Skeletal muscle tissue (tissue), 4 donors: ENCODE measurements around the gene VSIG10. TPM values are rescaled to one million over a fixed set of nuclear protein-coding genes. Genes with fewer than 3 reads are reported as not detected.
A peak's percentile ranks its signal among the peaks of the same experiment; 100 is the strongest.

ENCODE experiments used
- H3K27ac ChIP-seq: one replicate; pipeline ENCODE4 v1.7.0; 2013; ENCODE audit warnings: mild to moderate bottlenecking, low read depth, low read length, inconsistent platforms
- H3K27me3 ChIP-seq, 3 donors: one replicate each; pipeline ENCODE4 v1.7.0; 2013; ENCODE audit warnings: low read length in 3 of 3; ENCODE audit not compliant: control insufficient read depth in 3 of 3, insufficient read depth in 3 of 3
- H3K36me3 ChIP-seq, 3 donors: one replicate each; pipeline ENCODE4 v1.7.0; 2013; ENCODE audit warnings: low read length in 3 of 3; ENCODE audit not compliant: control insufficient read depth in 3 of 3, insufficient read depth in 3 of 3
- H3K4me1 ChIP-seq, 3 donors: one replicate each; pipeline ENCODE4 v1.7.0; 2013; ENCODE audit warnings: low read length in 3 of 3, mild to moderate bottlenecking in 3 of 3; ENCODE audit not compliant: control insufficient read depth in 3 of 3, insufficient read depth in 3 of 3
- H3K4me3 ChIP-seq, 3 donors: one replicate each; pipeline ENCODE4 v1.7.0; 2013; ENCODE audit warnings: low read length in 3 of 3
- H3K9ac ChIP-seq, 3 donors: one replicate each; pipeline ENCODE4 v1.7.0; 2013; ENCODE audit warnings: low read length in 3 of 3, mild to moderate bottlenecking in 3 of 3, moderate library complexity in 2 of 3, low read depth in 1 of 3
- H3K9me3 ChIP-seq, 3 donors: one replicate each; pipeline ENCODE4 v1.7.0; 2013; ENCODE audit warnings: low read length in 3 of 3; ENCODE audit not compliant: control insufficient read depth in 3 of 3
- total RNA-seq: library from RNA; depleted of rRNA; stranded (reverse); fragments of >200 nt; gene quantifications from one replicate; pipeline ENCODE4 v1.2.3, GENCODE V29; 2014
- donor health status: Osteomylitis.

Gene VSIG10
- total RNA-seq, 1 donor from 2014 or later: 20.4 TPM

DNA sequence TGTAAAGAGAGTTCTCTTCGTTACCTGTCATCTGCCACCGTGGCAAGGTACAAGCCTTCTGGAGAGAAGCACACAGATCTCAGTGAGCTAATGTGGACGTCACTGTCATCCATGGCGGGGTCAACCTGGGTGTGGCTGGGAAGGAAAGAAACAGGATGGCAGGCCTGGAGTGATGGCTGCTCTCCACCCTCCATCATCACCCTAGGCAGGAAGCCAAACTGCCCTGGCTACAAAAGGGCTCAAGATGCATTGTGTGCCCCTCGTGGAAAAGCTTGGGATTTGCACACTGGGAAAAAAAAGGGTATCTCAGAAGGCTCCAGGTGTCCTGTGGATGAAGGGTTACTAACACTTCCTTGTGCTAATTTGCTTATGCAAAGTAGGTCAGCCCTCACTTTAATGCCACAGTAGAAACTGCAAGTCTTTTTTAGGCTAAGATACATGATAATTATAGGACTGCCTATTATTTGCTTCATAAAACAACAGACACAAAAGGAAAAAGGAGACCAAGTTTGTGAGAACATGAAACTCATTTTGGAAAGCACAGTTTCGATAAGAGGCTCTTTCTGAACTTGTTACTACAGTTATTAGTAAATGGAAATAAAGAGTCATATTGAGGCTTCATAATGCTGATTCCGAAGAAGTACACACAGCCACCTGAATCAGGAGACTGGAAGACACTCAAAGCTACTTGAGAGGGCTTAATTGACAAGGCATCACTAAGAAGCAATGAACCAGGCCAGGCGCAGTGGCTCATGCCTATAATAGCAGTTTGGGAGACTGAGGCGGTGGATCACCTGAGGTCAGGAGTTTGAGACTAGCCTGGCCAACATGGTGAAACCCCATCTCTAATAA, 68.4 kb downstream of the VSIG10 start:
- no peaks in the 10 kb centered on the region for H3K27me3 ChIP-seq
- H3K9ac ChIP-seq: peak overlapping the region in 1 of 3 donors; percentile 3
- peaks cover 0 to 2% (median 0%) of the 10 kb centered on the region in 3 donors for H3K4me1 ChIP-seq
- no peak overlapping the region for H3K27ac ChIP-seq
- H3K9me3 ChIP-seq: no peaks in the 10 kb centered on the region
- peaks cover 60 to 84% (median 69%) of the 10 kb centered on the region in 3 donors for H3K36me3 ChIP-seq
- H3K4me3 ChIP-seq: no peak overlapping the region

DNA sequence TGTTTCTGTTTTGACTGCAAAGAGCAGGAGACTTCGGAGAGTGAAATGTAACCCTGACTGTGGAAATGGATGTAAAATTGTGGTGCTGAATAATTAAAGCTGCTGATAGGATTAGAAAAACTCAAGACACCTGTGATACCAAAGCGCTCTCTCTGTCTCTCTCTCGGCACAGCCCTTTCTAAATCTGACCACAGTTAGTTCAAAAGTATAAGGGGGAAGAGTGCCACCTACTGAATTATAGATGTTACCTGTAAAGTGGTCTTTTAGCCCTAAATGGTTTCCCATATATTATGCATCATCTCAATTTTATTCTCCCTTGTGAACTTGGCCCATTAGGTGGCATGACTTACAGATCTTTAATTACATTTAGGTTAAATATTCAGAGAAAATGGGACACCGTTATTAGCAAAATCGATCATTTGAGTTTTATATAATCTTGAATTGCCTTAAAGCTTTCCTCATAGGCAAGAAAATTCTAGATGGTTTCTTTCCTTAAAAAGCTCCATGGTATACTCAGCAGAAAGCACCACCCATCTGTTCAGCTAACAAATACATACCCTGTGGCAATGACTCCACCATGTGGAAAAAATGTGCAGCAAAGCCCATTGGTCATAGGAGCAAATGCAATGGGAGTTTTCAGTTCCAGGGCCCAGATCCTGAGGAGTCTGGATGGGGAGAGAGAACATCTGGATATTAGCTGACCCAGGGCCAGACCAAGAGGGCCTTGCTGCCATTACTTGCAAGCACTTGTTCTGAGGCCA, 69.2 kb downstream of the VSIG10 start:
- no peaks in the 10 kb centered on the region for H3K9me3 ChIP-seq
- H3K27me3 ChIP-seq: no peaks in the 10 kb centered on the region
- peaks cover 0 to 2% (median 0%) of the 10 kb centered on the region in 3 donors for H3K4me1 ChIP-seq
- peaks cover 56 to 88% (median 66%) of the 10 kb centered on the region in 3 donors for H3K36me3 ChIP-seq
- H3K27ac ChIP-seq: no peak overlapping the region
- peak overlapping the region in 1 of 3 donors; percentile 3 for H3K9ac ChIP-seq
- H3K4me3 ChIP-seq: no peak overlapping the region

DNA sequence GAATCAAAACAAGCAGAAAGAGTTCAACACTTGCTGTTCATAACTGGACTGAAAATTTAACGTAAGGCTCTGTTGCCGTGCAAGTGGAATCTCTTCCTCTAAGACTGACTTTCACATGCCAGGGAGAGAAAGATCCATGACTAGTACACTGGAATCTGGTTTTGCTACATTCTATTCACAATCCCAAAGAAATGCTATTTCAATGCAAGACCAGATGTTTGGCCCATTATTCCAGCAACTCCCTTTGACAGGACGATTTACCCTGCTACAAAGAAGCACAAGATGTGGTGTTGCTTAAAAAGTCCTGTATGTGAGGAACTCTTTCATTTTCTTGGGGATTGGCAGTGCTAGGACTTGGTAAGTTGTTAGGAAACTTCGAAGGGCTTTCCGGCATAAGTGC, 69.9 kb downstream of the VSIG10 start:
- H3K27ac ChIP-seq: no peak overlapping the region
- H3K4me3 ChIP-seq: no peak overlapping the region
- H3K27me3 ChIP-seq: no peaks in the 10 kb centered on the region
- H3K9ac ChIP-seq: no peak overlapping the region
- peaks cover 50 to 87% (median 64%) of the 10 kb centered on the region in 3 donors for H3K36me3 ChIP-seq
- H3K4me1 ChIP-seq: peaks cover 0 to 2% (median 0%) of the 10 kb centered on the region in 3 donors
- H3K9me3 ChIP-seq: no peaks in the 10 kb centered on the region

DNA sequence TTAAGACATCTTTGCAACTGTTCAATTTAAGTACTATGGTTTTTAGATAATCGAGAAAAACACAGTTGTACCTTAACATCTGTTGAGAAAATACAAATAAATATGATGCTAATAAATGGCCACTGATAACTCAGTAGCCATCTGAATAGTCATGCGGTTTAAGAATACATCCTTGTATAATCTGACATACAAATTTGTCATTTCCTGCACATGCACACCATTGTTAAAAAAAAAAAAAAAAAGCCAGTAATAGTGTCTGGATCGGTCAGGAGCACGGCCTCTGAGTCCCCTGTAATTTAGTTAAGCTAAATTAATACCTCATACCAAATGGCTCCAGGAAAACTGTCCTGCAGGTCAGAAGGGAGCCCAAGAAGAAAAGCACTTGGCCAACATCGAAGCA, 70.5 kb downstream of the VSIG10 start:
- H3K27ac ChIP-seq: no peak overlapping the region
- peaks cover 49 to 85% (median 64%) of the 10 kb centered on the region in 3 donors for H3K36me3 ChIP-seq
- peaks cover 0 to 2% (median 0%) of the 10 kb centered on the region in 3 donors for H3K4me1 ChIP-seq
- no peak overlapping the region for H3K9ac ChIP-seq
- H3K4me3 ChIP-seq: no peak overlapping the region
- H3K27me3 ChIP-seq: no peaks in the 10 kb centered on the region
- H3K9me3 ChIP-seq: no peaks in the 10 kb centered on the region

DNA sequence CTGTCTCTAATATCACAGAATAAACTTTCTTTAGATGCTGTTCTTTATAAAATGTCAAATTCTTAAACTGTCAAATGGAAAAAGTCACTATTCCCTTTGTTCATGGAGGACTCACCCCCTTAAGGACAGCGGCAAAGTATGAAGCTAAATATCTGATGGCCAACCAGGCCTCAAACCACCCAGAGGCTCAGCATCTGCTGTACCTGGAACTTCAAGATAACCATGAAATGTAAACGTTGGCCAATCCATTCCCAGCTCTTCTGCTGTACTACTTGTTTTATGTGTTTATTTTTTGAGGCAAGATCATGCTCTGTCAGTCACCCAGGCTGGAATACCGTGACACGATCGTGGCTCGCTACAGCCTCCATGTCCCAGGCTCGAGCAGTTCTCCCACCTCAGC, 71.6 kb downstream of the VSIG10 start:
- H3K4me1 ChIP-seq: peaks cover 0 to 2% (median 0%) of the 10 kb centered on the region in 3 donors
- H3K9me3 ChIP-seq: no peaks in the 10 kb centered on the region
- H3K27ac ChIP-seq: no peak overlapping the region
- peaks cover 46 to 75% (median 65%) of the 10 kb centered on the region in 3 donors for H3K36me3 ChIP-seq
- H3K27me3 ChIP-seq: no peaks in the 10 kb centered on the region
- H3K9ac ChIP-seq: no peak overlapping the region
- no peak overlapping the region for H3K4me3 ChIP-seq

DNA sequence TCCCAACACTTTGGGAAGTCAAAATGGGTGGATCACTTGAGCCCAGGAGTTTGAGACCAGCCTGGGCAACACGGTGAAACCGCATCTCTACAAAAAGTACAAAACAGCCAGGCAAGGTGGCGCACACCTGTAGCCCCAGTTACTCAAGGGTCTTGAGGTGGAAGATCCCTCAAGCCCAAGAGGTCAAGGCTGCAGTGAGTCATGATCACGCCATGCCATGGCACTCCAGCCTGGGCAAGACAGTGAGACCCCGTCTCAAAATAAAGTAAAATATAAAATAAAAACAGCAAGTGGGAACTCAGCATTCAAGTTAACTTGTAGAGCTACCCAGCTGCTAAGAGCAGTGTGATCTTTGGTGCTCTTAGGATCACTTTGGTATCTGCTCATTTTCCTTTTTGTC, 74.6 kb downstream of the VSIG10 start:
- no peaks in the 10 kb centered on the region for H3K4me1 ChIP-seq

DNA sequence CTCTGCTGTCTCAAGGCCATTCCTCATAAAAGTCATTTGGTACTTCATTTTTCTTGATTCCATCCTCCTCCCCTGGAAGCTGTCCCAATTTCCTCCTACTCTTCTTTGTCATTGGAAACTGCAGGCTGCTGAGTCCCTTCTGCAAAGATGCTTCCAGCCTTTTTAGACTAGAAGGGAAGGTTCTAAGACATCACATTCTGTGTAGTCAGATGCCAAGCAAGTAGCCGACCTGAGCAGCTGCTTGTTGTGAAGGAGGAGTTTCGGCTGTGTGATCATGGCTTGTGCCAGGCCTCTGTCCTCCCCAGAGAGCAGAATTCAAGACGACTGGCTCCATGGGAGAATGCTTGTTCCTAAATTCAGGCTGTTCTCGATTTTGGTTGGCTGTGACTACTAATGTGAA, 78.6 kb downstream of the VSIG10 start:
- H3K27ac ChIP-seq: no peak overlapping the region
- H3K4me3 ChIP-seq: no peak overlapping the region
- H3K9ac ChIP-seq: no peak overlapping the region
- H3K9me3 ChIP-seq: no peaks in the 10 kb centered on the region
- no peaks in the 10 kb centered on the region for H3K4me1 ChIP-seq
- no peaks in the 10 kb centered on the region for H3K27me3 ChIP-seq
- H3K36me3 ChIP-seq: peaks cover 19 to 44% (median 36%) of the 10 kb centered on the region in 3 donors

More for the DNA sequence above, 74.6 kb downstream of the VSIG10 start:
- Histone ChIP-seq H3K9ac (no peak overlapping the region), H3K9me3 (no peaks in the 10 kb centered on the region), H3K27ac (no peak overlapping the region), H3K36me3 (peaks cover 38 to 69% (median 59%) of the 10 kb centered on the region in 3 donors), H3K4me3 (no peak overlapping the region), H3K27me3 (no peaks in the 10 kb centered on the region)

DNA sequence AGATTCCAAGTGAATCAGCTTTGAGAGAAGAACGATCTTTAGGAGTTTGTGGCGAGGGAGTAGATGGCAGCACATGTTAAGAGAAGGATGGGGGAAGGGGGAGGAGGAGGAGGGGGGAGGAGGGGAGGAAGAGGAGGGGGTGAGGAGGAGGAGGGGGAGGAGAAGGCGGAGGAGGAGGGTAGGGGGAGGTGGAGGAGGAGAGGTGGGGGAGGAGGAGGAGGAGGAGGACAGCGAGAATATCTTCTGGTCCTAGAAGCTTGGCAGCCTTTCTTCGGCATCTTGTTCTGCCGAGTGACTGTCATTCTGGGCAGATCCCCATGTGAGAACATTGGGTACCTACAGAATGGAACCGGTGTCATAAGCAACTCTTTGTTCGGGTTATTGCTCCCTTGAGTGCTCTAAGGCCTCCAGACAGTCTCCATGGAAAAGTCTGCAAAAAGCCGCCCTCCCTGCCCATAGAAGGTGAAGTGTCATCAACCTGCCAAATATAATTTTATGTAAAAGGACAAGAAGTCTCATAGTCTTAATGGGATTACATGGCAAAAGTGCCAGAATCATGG, 80.4 kb downstream of the VSIG10 start:
- Histone ChIP-seq H3K4me1 (no peaks in the 10 kb centered on the region), H3K27ac (no peak overlapping the region), H3K27me3 (no peaks in the 10 kb centered on the region), H3K9me3 (no peaks in the 10 kb centered on the region), H3K4me3 (no peak overlapping the region), H3K36me3 (peaks cover 17 to 44% (median 42%) of the 10 kb centered on the region in 3 donors), H3K9ac (no peak overlapping the region)

DNA sequence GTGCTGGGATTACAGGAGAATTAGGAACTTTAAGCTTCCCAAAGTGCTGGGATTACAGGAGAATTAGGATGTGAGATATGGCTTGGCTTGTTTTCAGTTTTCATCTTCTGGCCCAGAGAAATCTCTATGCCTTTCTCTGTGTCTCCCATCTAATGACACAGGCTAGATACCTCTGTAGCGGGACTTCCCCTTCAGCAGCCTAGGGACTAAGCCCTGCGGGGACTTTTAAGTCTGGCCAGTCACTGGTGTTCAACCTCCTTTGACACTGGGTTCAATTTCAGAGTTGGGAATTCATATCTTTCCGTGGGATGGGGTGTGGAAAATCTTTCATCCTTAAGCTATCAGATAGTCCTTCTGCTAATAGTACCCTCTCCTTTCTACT, 81.1 kb downstream of the VSIG10 start:
- Histone ChIP-seq H3K4me3 (no peak overlapping the region), H3K27ac (no peak overlapping the region), H3K9ac (no peak overlapping the region), H3K9me3 (no peaks in the 10 kb centered on the region), H3K36me3 (peaks cover 16 to 42% (median 40%) of the 10 kb centered on the region in 3 donors), H3K27me3 (no peaks in the 10 kb centered on the region), H3K4me1 (no peaks in the 10 kb centered on the region)
